22Rv1 (cell line): ENCODE data around the gene NINL.
"Not testable (repeated sequence)": the region's sequence is repeated elsewhere in the genome, so short reads cannot be mapped to it uniquely, and the experiment has no call there.

Experiments
- H3K27ac ChIP-seq: fragments of 450-650 bp; 2 replicates; pipeline ENCODE4 v1.5.1; 2017
- CTCF ChIP-seq: fragments of 450-650 bp; IDR thresholded peaks from 2 replicates; pipeline ENCODE4 v1.5.1; 2017; ENCODE audit warnings: mild to moderate bottlenecking
- ZFX ChIP-seq: fragments of 450-650 bp; IDR thresholded peaks from 2 replicates; pipeline ENCODE4 v1.6.1; 2017; ENCODE audit warnings: antibody characterized with exemption, borderline replicate concordance

The NINL gene

GRCh38 chr20:25584905-25585704 lies at the start of gene NINL:
Gene NINL, minus strand, starts transcription at chr20:25585531. Its CDS starts 58,944 bp downstream, at chr20:25526587.
- H3K27ac ChIP-seq: peak within 1 kb of the TSS; percentile 50
- no peak for TF ChIP-seq CTCF

- TF ChIP-seq CTCF (no peak), ZFX (no peak)
- no peak overlapping the region for H3K27ac ChIP-seq
Observed at GRCh38 chr20:25632940-25633790, 47.8 kb upstream of the NINL start.

GRCh38 chr20:25630615-25631014 lies 45.3 kb upstream of the NINL start:
- not testable (repeated sequence) for H3K27ac ChIP-seq

GRCh38 chr20:25629816-25630499 lies 44.6 kb upstream of the NINL start:
- no peak for TF ChIP-seq CTCF
- TF ChIP-seq ZFX: no peak
- H3K27ac ChIP-seq: no peak overlapping the region

GRCh38 chr20:25626779-25627178 lies 41.4 kb upstream of the NINL start:
- no peak for TF ChIP-seq CTCF
- no peak for TF ChIP-seq ZFX
- H3K27ac ChIP-seq: no peak overlapping the region

- peak overlapping the region; percentile 99 for H3K27ac ChIP-seq
Observed at GRCh38 chr20:25624500-25624939, 39.2 kb upstream of the NINL start.

More at GRCh38 chr20:25624500-25624939, 39.2 kb upstream of the NINL start:
- TF ChIP-seq ZFX (no peak), CTCF (no peak)
